C4-2B (cell line): ENCODE measurements around the gene PCGF2.

ENCODE experiments used
- CTCF ChIP-seq: fragments of 450-650 bp; conservative IDR thresholded peaks from 2 replicates; pipeline ENCODE4 v1.5.1; 2017; ENCODE audit warnings: mild to moderate bottlenecking
- ZFX ChIP-seq: fragments of 450-650 bp; IDR thresholded peaks from 2 replicates; pipeline ENCODE4 v1.6.1; 2017

- TF ChIP-seq CTCF (no peak), ZFX (no peak)
Observed at GRCh38 chr17:38702916-38703741, 45.0 kb downstream of the PCGF2 start.
